ENCODE measurements around the gene CAMK1D. TPM values are rescaled to one million over a fixed set of nuclear protein-coding genes. Genes with fewer than 3 reads are reported as not detected.

CAMK1D gene
- total RNA-seq, 2 experiments from 2014 or later = 19.0 to 25.6 TPM

GRCh38 chr10:12422189-12422588, 72.8 kb downstream of the CAMK1D start:
- Histone ChIP-seq H3K27ac (ENCODE audit: low read depth, low read length, poor library complexity, severe bottlenecking) (no peak overlapping the region), H3K4me2 (ENCODE audit: low read length) (no peak overlapping the region), H3K9me3 (ENCODE audit: low read length) (no peaks in the 10 kb centered on the region), H3K9me2 (ENCODE audit: insufficient read depth, low read length) (no peaks in the 10 kb centered on the region), H3K79me2 (ENCODE audit: insufficient read depth, low read depth, low read length) (no peaks in the 10 kb centered on the region; the same call in 1 of the 2 replicates), H3K4me1 (ENCODE audit: insufficient read depth, low read length, poor library complexity, severe bottlenecking) (peaks cover 19% of the 10 kb centered on the region), H3K36me3 (ENCODE audit: insufficient read depth, low read length) (peaks cover 7% of the 10 kb centered on the region), H2AFZ (ENCODE audit: low read length) (no peak overlapping the region), H3K4me3 (ENCODE audit: low read depth, low read length, poor library complexity, severe bottlenecking) (no peak overlapping the region), H4K20me1 (ENCODE audit: insufficient read depth, low read length) (no peaks in the 10 kb centered on the region)
- BruUV-seq (replicated peaks) = no TSS peak
- ChIA-PET POLR2A (interaction anchor here (0.6 kb wide), 1 partner anchor 231 kb away, joined by 4 read pairs; no protein-coding TSS in a partner anchor), CTCF (ENCODE audit: unreplicated experiment) (no interaction called here)
- DNase-seq (ENCODE audit: low spot score) = no peak
- TF ChIP-seq CTCF (conservative IDR thresholded peaks at IDR 0.05; ENCODE audit: low read length) = no peak
- TF ChIP-seq EZH2phosphoT487 (IDR thresholded peaks at IDR 0.05; ENCODE audit: borderline replicate concordance, low read depth, low read length) = no peak
- intact Hi-C loops (cut with micrococcal nuclease; ENCODE audit: unreplicated experiment) = no loop called here

- DNase-seq (ENCODE audit: low spot score) = no peak
- Histone ChIP-seq H3K9me3 (ENCODE audit: low read length) (no peaks in the 10 kb centered on the region), H3K4me2 (ENCODE audit: low read length) (no peak overlapping the region), H3K27ac (ENCODE audit: low read depth, low read length, poor library complexity, severe bottlenecking) (no peak overlapping the region), H2AFZ (ENCODE audit: low read length) (no peak overlapping the region), H3K9me2 (ENCODE audit: insufficient read depth, low read length) (no peaks in the 10 kb centered on the region), H3K36me3 (ENCODE audit: insufficient read depth, low read length) (peaks cover 7% of the 10 kb centered on the region), H3K4me3 (ENCODE audit: low read depth, low read length, poor library complexity, severe bottlenecking) (no peak overlapping the region), H3K4me1 (ENCODE audit: insufficient read depth, low read length, poor library complexity, severe bottlenecking) (peaks cover 19% of the 10 kb centered on the region), H3K79me2 (ENCODE audit: insufficient read depth, low read depth, low read length) (no peaks in the 10 kb centered on the region; the same call in 1 of the 2 replicates), H4K20me1 (ENCODE audit: insufficient read depth, low read length) (no peaks in the 10 kb centered on the region)
- CTCF ChIA-PET (ENCODE audit: unreplicated experiment) = no interaction called here
- intact Hi-C loops (cut with micrococcal nuclease; ENCODE audit: unreplicated experiment) = no loop called here
- no TSS peak for BruUV-seq (replicated peaks)
- TF ChIP-seq EZH2phosphoT487 (IDR thresholded peaks at IDR 0.05; ENCODE audit: borderline replicate concordance, low read depth, low read length) (no peak), CTCF (conservative IDR thresholded peaks at IDR 0.05; ENCODE audit: low read length) (no peak)
- POLR2A ChIA-PET = no interaction called here
These were observed 74.5 kb downstream of the CAMK1D start for GRCh38 chr10:12423896-12424295.

- Histone ChIP-seq H3K9me2 (ENCODE audit: insufficient read depth, low read length) (no peaks in the 10 kb centered on the region), H3K36me3 (ENCODE audit: insufficient read depth, low read length) (peaks cover 7% of the 10 kb centered on the region), H3K9me3 (ENCODE audit: low read length) (no peaks in the 10 kb centered on the region), H4K20me1 (ENCODE audit: insufficient read depth, low read length) (0 out of 2 replicates have a peak, but pooled peaks cover under 1% of the 10 kb centered on the region), H3K4me2 (ENCODE audit: low read length) (no peak overlapping the region), H3K27ac (ENCODE audit: low read depth, low read length, poor library complexity, severe bottlenecking) (no peak overlapping the region), H2AFZ (ENCODE audit: low read length) (no peak overlapping the region), H3K4me3 (ENCODE audit: low read depth, low read length, poor library complexity, severe bottlenecking) (no peak overlapping the region), H3K4me1 (ENCODE audit: insufficient read depth, low read length, poor library complexity, severe bottlenecking) (peaks cover 19% of the 10 kb centered on the region), H3K79me2 (ENCODE audit: insufficient read depth, low read depth, low read length) (no peaks in the 10 kb centered on the region; the same call in 1 of the 2 replicates)
- CTCF ChIA-PET (ENCODE audit: unreplicated experiment) = no interaction called here
- no peak for TF ChIP-seq EZH2phosphoT487 (IDR thresholded peaks at IDR 0.05; ENCODE audit: borderline replicate concordance, low read depth, low read length)
- no peak for TF ChIP-seq CTCF (conservative IDR thresholded peaks at IDR 0.05; ENCODE audit: low read length)
- DNase-seq (ENCODE audit: low spot score) = no peak
- intact Hi-C loops (cut with micrococcal nuclease; ENCODE audit: unreplicated experiment) = no loop called here
- BruUV-seq (replicated peaks) = no TSS peak
- POLR2A ChIA-PET = no interaction called here
These were observed 77.9 kb downstream of the CAMK1D start for GRCh38 chr10:12427276-12427675.

Data from OCI-LY7 (cell line).